Common myeloid progenitor, CD34-positive (primary cell): ENCODE measurements around the gene PTPRN2.

Source experiments
- CTCF ChIA-PET: fragments of 350-600 bp; sonication (Branson Sonifier 250); formaldehyde crosslinking; loops from one replicate; lab custom pipeline; 2021; ENCODE audit warnings: antibody characterized with exemption; lab: Charles Lee
- POLR2A ChIA-PET: fragments of 350-600 bp; sonication (Branson Sonifier 250); formaldehyde crosslinking; loops from one replicate; lab custom pipeline; 2021; ENCODE audit warnings: antibody characterized with exemption; lab: Charles Lee
- DNase-seq, 3 donors: peaks; one replicate each; pipeline versions ENCODE4 v3.0.0 to v3.0.0-alpha.2; 2013
- H3K27ac ChIP-seq, 2 experiments: 1 replicate in 1 of 2; 2 replicates in 1 of 2; pipeline ENCODE4 v1.7.0; 2013; ENCODE audit warnings: inconsistent platforms in 2 of 2, low read length in 2 of 2, mild to moderate bottlenecking in 2 of 2, low read depth in 1 of 2, moderate library complexity in 1 of 2; ENCODE audit not compliant: severe bottlenecking in 2 of 2, insufficient read depth in 1 of 2, poor library complexity in 1 of 2
- H3K27me3 ChIP-seq, 5 experiments: replicated peaks in 2 of 5; 1 replicate in 3 of 5; 2 replicates in 2 of 5; pipeline versions ENCODE4 v1.6.1 to v1.7.0; 2013; ENCODE audit warnings: low read length in 4 of 5, mild to moderate bottlenecking in 2 of 5, moderate library complexity in 2 of 5, inconsistent platforms in 1 of 5; ENCODE audit not compliant: insufficient read depth in 5 of 5, control insufficient read depth in 4 of 5
- H3K36me3 ChIP-seq, 4 experiments: 1 replicate in 2 of 4; 2 replicates in 2 of 4; pipeline versions ENCODE4 v1.6.1 to v1.7.0; 2013; ENCODE audit warnings: low read length in 3 of 4, control low read depth in 1 of 4, mild to moderate bottlenecking in 1 of 4; ENCODE audit not compliant: control insufficient read depth in 4 of 4, insufficient read depth in 4 of 4
- H3K4me1 ChIP-seq, 4 experiments: 1 replicate in 3 of 4; 2 replicates in 1 of 4; pipeline versions ENCODE4 v1.6.1 to v1.7.1; 2013; ENCODE audit warnings: low read length in 3 of 4, mild to moderate bottlenecking in 3 of 4, control low read depth in 1 of 4, inconsistent platforms in 1 of 4, moderate library complexity in 1 of 4; ENCODE audit not compliant: control insufficient read depth in 4 of 4, insufficient read depth in 4 of 4; ENCODE audit errors: control extremely low read depth in 1 of 4
- H3K4me3 ChIP-seq, 7 experiments: 1 replicate in 4 of 7; 2 replicates in 3 of 7; pipeline versions ENCODE4 v1.5.1 to v1.7.0; 2013; ENCODE audit warnings: mild to moderate bottlenecking in 7 of 7, low read length in 6 of 7, moderate library complexity in 6 of 7, inconsistent platforms in 2 of 7, low read depth in 2 of 7, control low read depth in 1 of 7; ENCODE audit not compliant: insufficient read depth in 4 of 7, control insufficient read depth in 1 of 7; ENCODE audit errors: extremely low read depth in 1 of 7
- H3K9me3 ChIP-seq, 5 experiments: 1 replicate in 4 of 5; 2 replicates in 1 of 5; pipeline versions ENCODE4 v1.6.1 to v1.7.1; 2013; ENCODE audit warnings: low read length in 4 of 5, mild to moderate bottlenecking in 2 of 5, inconsistent platforms in 1 of 5, low read depth in 1 of 5, moderate library complexity in 1 of 5; ENCODE audit not compliant: control insufficient read depth in 4 of 5, insufficient read depth in 2 of 5; ENCODE audit errors: control extremely low read depth in 1 of 5
- WGBS: methylation state at CpG from one replicate; pipeline ENCODE4 v1.1.5; 2013; ENCODE audit not compliant: insufficient coverage; 5-methylcytosine and 5-hydroxymethylcytosine counted together

The PTPRN2 gene

DNA sequence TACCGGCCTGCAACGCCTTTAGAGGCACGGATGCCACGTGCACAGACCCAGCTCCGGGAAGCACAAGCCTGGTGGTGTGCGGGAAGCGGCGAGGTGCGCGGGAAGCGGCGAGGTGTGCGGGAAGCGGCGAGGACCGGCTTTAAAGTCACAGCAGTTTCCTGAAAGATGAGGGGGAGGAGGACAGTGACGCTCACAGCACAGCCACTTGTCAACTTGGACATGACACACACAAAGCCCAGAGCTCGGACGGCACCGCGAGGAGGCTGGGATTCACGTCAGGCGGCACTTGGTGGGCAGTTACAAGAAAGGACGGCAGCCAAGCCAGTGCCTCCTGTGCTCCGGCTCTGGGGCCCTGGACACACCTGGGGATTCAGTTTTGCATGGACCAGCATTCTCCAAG, 724.9 kb downstream of the PTPRN2 start:
- no peaks in the 10 kb centered on the region for H3K27me3 ChIP-seq
- no peaks in the 10 kb centered on the region for H3K36me3 ChIP-seq
- H3K4me3 ChIP-seq = no peak overlapping the region
- ChIA-PET POLR2A (no interaction called here), CTCF (no interaction called here)
- no peak overlapping the region for H3K27ac ChIP-seq
- peaks cover 0 to 5% (median 0%) of the 10 kb centered on the region in 5 experiments for H3K9me3 ChIP-seq
- 97% methylated on average over 24 of the region's 25 CpGs for WGBS
- H3K4me1 ChIP-seq = no peaks in the 10 kb centered on the region
- DNase-seq = no peak

GRCh38 chr7:157861551-157861950, 726.1 kb downstream of the PTPRN2 start:
- no peaks in the 10 kb centered on the region for H3K9me3 ChIP-seq
- no peaks in the 10 kb centered on the region for H3K36me3 ChIP-seq
- no peaks in the 10 kb centered on the region for H3K27me3 ChIP-seq
- no peak overlapping the region for H3K4me3 ChIP-seq
- ChIA-PET CTCF (no interaction called here), POLR2A (no interaction called here)
- H3K27ac ChIP-seq = no peak overlapping the region
- DNase-seq = no peak
- 99% methylated on average over 8 of the region's 17 CpGs for WGBS
- no peaks in the 10 kb centered on the region for H3K4me1 ChIP-seq

GRCh38 chr7:157861031-157861491, 726.6 kb downstream of the PTPRN2 start:
- Histone ChIP-seq H3K4me3 (no peak overlapping the region), H3K27ac (no peak overlapping the region), H3K36me3 (no peaks in the 10 kb centered on the region), H3K9me3 (no peaks in the 10 kb centered on the region), H3K27me3 (no peaks in the 10 kb centered on the region), H3K4me1 (no peaks in the 10 kb centered on the region)
- DNase-seq = no peak
- ChIA-PET POLR2A (no interaction called here), CTCF (no interaction called here)
- 97% methylated on average over 18 of the region's 21 CpGs for WGBS

GRCh38 chr7:157860406-157860805, 727.2 kb downstream of the PTPRN2 start:
- Histone ChIP-seq H3K4me1 (peaks cover 0 to 6% (median 3%) of the 10 kb centered on the region in 4 experiments), H3K36me3 (no peaks in the 10 kb centered on the region), H3K9me3 (no peaks in the 10 kb centered on the region), H3K27me3 (no peaks in the 10 kb centered on the region), H3K27ac (no peak overlapping the region), H3K4me3 (no peak overlapping the region)
- 91% methylated on average over 5 of the region's 11 CpGs for WGBS
- DNase-seq = no peak
- POLR2A ChIA-PET = no interaction called here
- CTCF ChIA-PET = no interaction called here

DNA sequence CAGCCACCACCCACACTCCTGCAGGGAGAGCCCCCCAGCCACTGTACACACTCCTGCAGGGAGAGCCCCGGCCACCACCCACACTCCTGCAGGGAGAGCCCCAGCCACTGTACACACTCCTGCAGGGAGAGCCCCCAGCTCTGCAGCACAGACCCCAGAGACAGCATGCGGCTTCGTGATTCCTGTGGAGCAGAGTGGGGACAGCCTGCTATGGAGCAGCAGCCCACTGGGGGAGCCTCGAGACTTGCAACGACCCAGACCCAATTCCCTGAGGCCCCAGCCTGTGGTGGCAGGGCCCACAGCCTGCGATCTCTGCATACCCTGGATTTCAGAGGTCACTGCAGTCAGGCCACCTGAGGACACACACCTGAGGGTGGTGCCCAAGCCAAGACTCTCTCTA, 727.7 kb downstream of the PTPRN2 start:
- no peak for DNase-seq
- ChIA-PET POLR2A (no interaction called here), CTCF (no interaction called here)
- no peaks in the 10 kb centered on the region for H3K36me3 ChIP-seq
- WGBS = 79% methylated on average over 6 of the region's 6 CpGs
- no peaks in the 10 kb centered on the region for H3K27me3 ChIP-seq
- H3K9me3 ChIP-seq = no peaks in the 10 kb centered on the region
- H3K27ac ChIP-seq = no peak overlapping the region
- no peak overlapping the region for H3K4me3 ChIP-seq
- peaks cover 0 to 11% (median 5%) of the 10 kb centered on the region in 4 experiments for H3K4me1 ChIP-seq

DNA sequence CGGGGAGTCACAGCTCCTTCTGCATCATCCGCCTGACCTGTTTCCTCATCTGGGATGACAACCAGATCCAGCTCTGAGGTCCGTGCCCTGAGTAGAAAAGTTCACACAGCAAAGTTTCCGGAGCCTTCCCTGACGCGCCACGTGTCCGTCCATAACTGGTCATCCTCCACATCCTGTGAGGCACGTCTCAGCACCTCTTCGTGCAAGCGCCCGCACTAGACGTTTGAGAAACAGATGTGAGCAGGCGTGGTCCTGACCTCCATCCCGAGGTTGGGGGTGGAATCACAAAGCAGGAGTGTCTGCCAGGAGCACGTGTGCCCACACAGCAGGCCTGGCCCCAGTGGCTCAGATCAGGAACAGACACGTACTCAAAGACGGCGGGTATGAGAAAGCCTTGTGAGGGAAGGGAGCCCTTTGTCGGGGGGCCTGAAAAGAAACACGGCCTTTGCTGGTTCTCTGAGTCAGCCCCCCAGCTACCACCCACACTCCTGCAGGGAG, 730.0 kb downstream of the PTPRN2 start:
- Histone ChIP-seq H3K9me3 (no peaks in the 10 kb centered on the region), H3K4me3 (no peak overlapping the region), H3K4me1 (peaks cover 0 to 29% (median 20%) of the 10 kb centered on the region in 4 experiments), H3K27me3 (no peaks in the 10 kb centered on the region), H3K36me3 (no peaks in the 10 kb centered on the region), H3K27ac (no peak overlapping the region)
- POLR2A ChIA-PET = no interaction called here
- CTCF ChIA-PET = no interaction called here
- no peak for DNase-seq
- 97% methylated on average over 14 of the region's 21 CpGs for WGBS

DNA sequence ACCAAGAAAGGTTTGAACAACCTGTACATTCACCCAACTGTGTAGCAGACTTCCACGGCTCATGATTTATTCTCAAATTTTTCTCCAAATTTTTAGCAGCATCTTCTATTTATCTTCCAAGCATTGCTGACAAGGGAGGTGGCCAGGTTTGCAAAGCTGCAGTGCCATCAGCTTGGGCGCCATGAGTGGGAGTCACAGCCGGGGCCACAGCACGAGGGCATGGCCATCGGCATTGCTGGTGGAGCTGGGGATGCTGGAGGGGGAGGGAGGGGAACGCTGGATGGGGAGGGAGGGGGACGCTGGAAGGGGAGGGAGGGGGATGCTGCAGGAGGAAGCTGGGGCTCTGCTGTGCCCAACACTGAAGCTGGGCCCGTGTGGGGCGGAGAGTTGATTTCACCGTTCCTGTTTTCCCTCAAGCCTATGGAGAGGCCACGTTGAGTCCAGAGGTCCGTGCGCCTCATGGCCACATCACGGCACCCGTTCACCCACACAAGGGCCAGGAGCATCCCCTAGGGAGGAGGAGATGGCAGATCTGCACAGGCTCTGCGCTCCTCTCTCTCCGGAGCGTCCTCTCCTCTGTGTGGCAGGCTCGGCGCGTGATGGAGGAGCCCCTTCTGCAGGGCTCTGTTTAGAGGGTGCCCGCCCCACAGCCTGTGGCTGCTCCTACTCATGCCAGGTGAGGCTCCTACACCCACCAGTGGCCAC, 730.6 kb downstream of the PTPRN2 start:
- Histone ChIP-seq H3K4me1 (peaks cover 3 to 29% (median 21%) of the 10 kb centered on the region in 4 experiments), H3K36me3 (no peaks in the 10 kb centered on the region), H3K4me3 (no peak overlapping the region), H3K27me3 (no peaks in the 10 kb centered on the region), H3K27ac (no peak overlapping the region), H3K9me3 (no peaks in the 10 kb centered on the region)
- 95% methylated on average over 11 of the region's 22 CpGs for WGBS
- ChIA-PET POLR2A (no interaction called here), CTCF (no interaction called here)
- DNase-seq = no peak
